K562 (cell line): ENCODE data around the gene TDRD10. TPM values are rescaled to one million over a fixed set of nuclear protein-coding genes. Genes with fewer than 3 reads are reported as not detected.
A peak's percentile ranks its signal among the peaks of the same experiment; 100 is the strongest.

Experiments used
- ADNP ChIP-seq: fragments of 200-800 bp; sonication (Bioruptor generic); IDR thresholded peaks from 2 replicates; pipeline ENCODE4 v1.6.1; 2016; ENCODE audit warnings: missing genetic modification characterization, missing compliant biosample characterization
- ARHGAP35 ChIP-seq: fragments of 450-650 bp; IDR thresholded peaks from 2 replicates; pipeline ENCODE4 v1.6.1; 2018; ENCODE audit not compliant: partially characterized antibody
- EP400 ChIP-seq: fragments of 450-650 bp; IDR thresholded peaks from 2 replicates; pipeline ENCODE4 v1.6.1; 2017; ENCODE audit warnings: antibody characterized with exemption, mild to moderate bottlenecking, moderate library complexity
- ESRRA ChIP-seq: fragments of 450-650 bp; IDR thresholded peaks from 2 replicates; pipeline ENCODE4 v1.6.1; 2014; ENCODE audit warnings: low read depth, mild to moderate bottlenecking, moderate library complexity, borderline replicate concordance
- FIP1L1 ChIP-seq: fragments of 200-400 bp; formaldehyde crosslinking; IDR thresholded peaks from 2 replicates; pipeline ENCODE4 v1.6.1; 2018; ENCODE audit warnings: mild to moderate bottlenecking, low read depth, low read length; ENCODE audit not compliant: poor library complexity, severe bottlenecking
- NR4A1 ChIP-seq, 2 experiments: fragments of 250-450 bp in 1 of 2; fragments of 450-650 bp in 1 of 2; sonication (Bioruptor Pico) in 1 of 2; IDR thresholded peaks; 2 replicates each; pipeline versions ENCODE4 v1.4.0 to v1.6.1; 2016 to 2020; ENCODE audit warnings: mild to moderate bottlenecking in 2 of 2, missing compliant biosample characterization in 1 of 2, missing genetic modification characterization in 1 of 2, moderate library complexity in 1 of 2
- PRMT5 ChIP-seq: sonication (generic); formaldehyde crosslinking; IDR thresholded peaks from 2 replicates; pipeline ENCODE4 v1.5.0; 2020; ENCODE audit warnings: missing genetic modification reagents
- SAFB2 ChIP-seq: fragments of 200-400 bp; formaldehyde crosslinking; IDR thresholded peaks from 2 replicates; pipeline ENCODE4 v1.6.1; 2018; ENCODE audit warnings: borderline replicate concordance, low read length, low read depth, moderate library complexity; ENCODE audit not compliant: severe bottlenecking
- SRSF1 ChIP-seq: fragments of 200-400 bp; formaldehyde crosslinking; IDR thresholded peaks from 2 replicates; pipeline ENCODE4 v1.6.1; 2017; ENCODE audit warnings: mild to moderate bottlenecking, low read depth, low read length, moderate library complexity
- STAT5B ChIP-seq: fragments of 250-450 bp; sonication (Bioruptor Pico); IDR thresholded peaks from 2 replicates; pipeline ENCODE4 v1.8.0; 2021; ENCODE audit warnings: mild to moderate bottlenecking, inconsistent platforms
- TSHZ1 ChIP-seq: fragments of 250-450 bp; sonication (Bioruptor Pico); IDR thresholded peaks from 2 replicates; pipeline ENCODE4 v1.4.0; 2020; ENCODE audit warnings: mild to moderate bottlenecking, moderate library complexity
- ZBED1 ChIP-seq: IDR thresholded peaks from 2 replicates; pipeline ENCODE4 v1.6.1; 2014
- ZNF263 ChIP-seq: sonication (generic); formaldehyde crosslinking; IDR thresholded peaks from 2 replicates; pipeline ENCODE4 v1.8.0; 2022; ENCODE audit warnings: mild to moderate bottlenecking, missing genetic modification reagents, borderline replicate concordance
- ZNF551 ChIP-seq: fragments of 250-450 bp; sonication (Bioruptor Pico); IDR thresholded peaks from 2 replicates; pipeline ENCODE4 v1.5.0; 2021; ENCODE audit warnings: mild to moderate bottlenecking, moderate library complexity
- polyA plus RNA-seq, 8 experiments: library from polyadenylated mRNA; depleted of rRNA in 4 of 8; stranded (reverse) in 5 of 8; unstranded in 3 of 8; fragments of >200 nt; fragmentation: Nextera tagmentation in 2 of 8; fragmentation: Illumina TruSeq in 1 of 8; extraction: Ambion mirVana in 2 of 8; extraction: Trizol in 1 of 8; gene quantifications; 2 replicates each; pipeline versions ENCODE4 v1.2.1 to v1.2.3, GENCODE V29; 2011 to 2014; ENCODE audit warnings: inconsistent platforms in 1 of 8, missing spikeins in 1 of 8
- total RNA-seq, 7 experiments: library from RNA; depleted of rRNA in 6 of 7; stranded (reverse); fragments of >200 nt in 6 of 7; fragmentation: Illumina TruSeq in 2 of 7; extraction: Trizol in 2 of 7; gene quantifications; 2 replicates each; pipeline versions ENCODE4 v1.2.1 to v1.2.3, GENCODE V29; 2011 to 2021; ENCODE audit warnings: low replicate concordance in 1 of 7
- TF ChIP-seq, protein P1 (sequence below): fragments of 150-350 bp; IDR thresholded peaks from 2 replicates; pipeline ENCODE4 v1.6.1; 2014; ENCODE audit warnings: low read depth, mild to moderate bottlenecking, low read length, borderline replicate concordance
- TF ChIP-seq, protein P2 (sequence below): fragments of 250-450 bp; sonication (Bioruptor Pico); IDR thresholded peaks from 2 replicates; pipeline ENCODE4 v1.8.0; 2021; ENCODE audit warnings: moderate library complexity, mild to moderate bottlenecking, inconsistent platforms
- TF ChIP-seq, protein P3 (sequence below): fragments of 150-350 bp; conservative IDR thresholded peaks from 2 replicates; pipeline ENCODE4 v1.6.1; 2014; ENCODE audit warnings: low read length

The TDRD10 gene
- total and polyA plus RNA-seq, 9 of the 15 experiments (the other 6 are each of a cell fraction or from before 2014, with no cell fraction given): not detected

DNA sequence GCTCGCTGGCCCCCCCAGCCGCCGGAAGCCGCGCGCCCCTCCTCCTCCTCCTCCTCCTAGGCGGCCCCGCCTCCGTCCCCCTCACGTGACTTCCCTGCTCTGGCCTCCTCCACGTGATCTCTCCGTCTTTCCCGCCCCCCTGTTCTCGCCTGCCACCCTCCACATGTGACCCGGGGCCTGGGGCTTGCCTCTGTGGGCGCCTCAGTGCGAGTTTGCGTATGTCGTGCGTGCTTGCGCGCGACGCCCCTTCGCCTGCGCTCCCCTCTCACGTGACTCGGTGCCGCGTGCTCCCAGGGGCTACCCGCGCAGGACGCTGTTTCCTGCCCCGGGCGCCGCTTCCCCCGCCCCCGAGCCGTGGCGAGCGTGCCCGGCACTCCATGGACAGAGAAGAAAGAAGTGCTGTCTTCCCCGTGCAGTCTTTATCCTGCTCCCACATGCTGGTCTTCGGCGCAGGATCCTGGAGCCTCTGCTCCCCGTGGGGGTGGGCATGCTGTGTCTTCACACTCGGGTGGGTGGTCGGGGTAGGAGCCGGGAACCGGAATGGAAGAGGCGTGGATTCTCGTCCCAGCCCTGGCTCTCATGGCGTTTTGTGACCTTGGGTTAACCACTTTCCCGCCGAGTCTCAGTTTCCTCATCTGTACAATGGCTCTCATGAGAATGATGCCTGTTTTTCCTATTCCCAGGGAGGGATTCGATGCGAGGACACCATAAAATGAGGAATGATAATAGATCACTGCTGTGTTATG lies 56.9 kb downstream of the TDRD10 start (continued):
- TF ChIP-seq, protein P1, sequence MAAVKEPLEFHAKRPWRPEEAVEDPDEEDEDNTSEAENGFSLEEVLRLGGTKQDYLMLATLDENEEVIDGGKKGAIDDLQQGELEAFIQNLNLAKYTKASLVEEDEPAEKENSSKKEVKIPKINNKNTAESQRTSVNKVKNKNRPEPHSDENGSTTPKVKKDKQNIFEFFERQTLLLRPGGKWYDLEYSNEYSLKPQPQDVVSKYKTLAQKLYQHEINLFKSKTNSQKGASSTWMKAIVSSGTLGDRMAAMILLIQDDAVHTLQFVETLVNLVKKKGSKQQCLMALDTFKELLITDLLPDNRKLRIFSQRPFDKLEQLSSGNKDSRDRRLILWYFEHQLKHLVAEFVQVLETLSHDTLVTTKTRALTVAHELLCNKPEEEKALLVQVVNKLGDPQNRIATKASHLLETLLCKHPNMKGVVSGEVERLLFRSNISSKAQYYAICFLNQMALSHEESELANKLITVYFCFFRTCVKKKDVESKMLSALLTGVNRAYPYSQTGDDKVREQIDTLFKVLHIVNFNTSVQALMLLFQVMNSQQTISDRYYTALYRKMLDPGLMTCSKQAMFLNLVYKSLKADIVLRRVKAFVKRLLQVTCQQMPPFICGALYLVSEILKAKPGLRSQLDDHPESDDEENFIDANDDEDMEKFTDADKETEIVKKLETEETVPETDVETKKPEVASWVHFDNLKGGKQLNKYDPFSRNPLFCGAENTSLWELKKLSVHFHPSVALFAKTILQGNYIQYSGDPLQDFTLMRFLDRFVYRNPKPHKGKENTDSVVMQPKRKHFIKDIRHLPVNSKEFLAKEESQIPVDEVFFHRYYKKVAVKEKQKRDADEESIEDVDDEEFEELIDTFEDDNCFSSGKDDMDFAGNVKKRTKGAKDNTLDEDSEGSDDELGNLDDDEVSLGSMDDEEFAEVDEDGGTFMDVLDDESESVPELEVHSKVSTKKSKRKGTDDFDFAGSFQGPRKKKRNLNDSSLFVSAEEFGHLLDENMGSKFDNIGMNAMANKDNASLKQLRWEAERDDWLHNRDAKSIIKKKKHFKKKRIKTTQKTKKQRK: no peak
- no peak for TF ChIP-seq STAT5B (CRISPR knock-in tag)
- peak; percentile 96 for TF ChIP-seq ADNP (tag)
- TF ChIP-seq, protein P2, sequence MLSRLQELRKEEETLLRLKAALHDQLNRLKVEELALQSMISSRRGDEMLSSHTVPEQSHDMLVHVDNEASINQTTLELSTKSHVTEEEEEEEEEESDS (CRISPR knock-in tag): no peak
- no peak for TF ChIP-seq SRSF1
- peak; percentile 52 for TF ChIP-seq ESRRA
- no peak for TF ChIP-seq ZNF551 (CRISPR knock-in tag)
- TF ChIP-seq ZNF263: peak; percentile 80; the same call in 1 of the 2 replicates
- TF ChIP-seq ARHGAP35: no peak
- TF ChIP-seq NR4A1 (CRISPR knock-in tag; IDR thresholded peaks at IDR 0.05): peak; percentile 94
- peak; percentile 74; the same call in 1 of the 2 replicates for TF ChIP-seq NR4A1 (tag; IDR thresholded peaks at IDR 0.05)
- no peak for TF ChIP-seq ZBED1
- TF ChIP-seq, protein P3, sequence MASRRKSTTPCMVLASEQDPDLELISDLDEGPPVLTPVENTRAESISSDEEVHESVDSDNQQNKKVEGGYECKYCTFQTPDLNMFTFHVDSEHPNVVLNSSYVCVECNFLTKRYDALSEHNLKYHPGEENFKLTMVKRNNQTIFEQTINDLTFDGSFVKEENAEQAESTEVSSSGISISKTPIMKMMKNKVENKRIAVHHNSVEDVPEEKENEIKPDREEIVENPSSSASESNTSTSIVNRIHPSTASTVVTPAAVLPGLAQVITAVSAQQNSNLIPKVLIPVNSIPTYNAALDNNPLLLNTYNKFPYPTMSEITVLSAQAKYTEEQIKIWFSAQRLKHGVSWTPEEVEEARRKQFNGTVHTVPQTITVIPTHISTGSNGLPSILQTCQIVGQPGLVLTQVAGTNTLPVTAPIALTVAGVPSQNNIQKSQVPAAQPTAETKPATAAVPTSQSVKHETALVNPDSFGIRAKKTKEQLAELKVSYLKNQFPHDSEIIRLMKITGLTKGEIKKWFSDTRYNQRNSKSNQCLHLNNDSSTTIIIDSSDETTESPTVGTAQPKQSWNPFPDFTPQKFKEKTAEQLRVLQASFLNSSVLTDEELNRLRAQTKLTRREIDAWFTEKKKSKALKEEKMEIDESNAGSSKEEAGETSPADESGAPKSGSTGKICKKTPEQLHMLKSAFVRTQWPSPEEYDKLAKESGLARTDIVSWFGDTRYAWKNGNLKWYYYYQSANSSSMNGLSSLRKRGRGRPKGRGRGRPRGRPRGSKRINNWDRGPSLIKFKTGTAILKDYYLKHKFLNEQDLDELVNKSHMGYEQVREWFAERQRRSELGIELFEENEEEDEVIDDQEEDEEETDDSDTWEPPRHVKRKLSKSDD: no peak
- TF ChIP-seq SAFB2: no peak
- peak; percentile 72 for TF ChIP-seq FIP1L1
- TF ChIP-seq PRMT5 (CRISPR knock-in tag): no peak
- TF ChIP-seq TSHZ1 (CRISPR knock-in tag): no peak
- TF ChIP-seq EP400: peak; percentile 94
